Brain microvascular endothelial cell (primary cell): ENCODE data around the gene TBL1X.

Experiments
- DNase-seq: peaks from one replicate; pipeline ENCODE4 v3.0.0-alpha.2; 2020
- H3K27ac ChIP-seq: fragments of 250-450 bp; sonication (Bioruptor Pico); 2 replicates; pipeline ENCODE4 v1.5.1; 2020; ENCODE audit warnings: mild to moderate bottlenecking, moderate library complexity
- H3K27me3 ChIP-seq: fragments of 250-450 bp; sonication (Bioruptor Pico); replicated peaks from 2 replicates; pipeline ENCODE4 v1.5.1; 2020; ENCODE audit warnings: mild to moderate bottlenecking
- H3K36me3 ChIP-seq: fragments of 250-450 bp; sonication (Bioruptor Pico); replicated peaks from 2 replicates; pipeline ENCODE4 v1.5.1; 2020; ENCODE audit warnings: mild to moderate bottlenecking
- H3K4me3 ChIP-seq: 2 replicates; pipeline ENCODE4 v1.5.1; 2011; ENCODE audit warnings: low read depth, mild to moderate bottlenecking, control low read depth, low read length, moderate library complexity
- CTCF ChIP-seq: IDR thresholded peaks from 2 replicates; pipeline ENCODE4 v1.5.1; 2011; ENCODE audit warnings: low read depth, mild to moderate bottlenecking, moderate library complexity, low read length, control low read depth, inconsistent platforms; ENCODE audit errors: missing control alignments
- in situ Hi-C: cut with HindIII; loops from 2 replicates; pipeline ENCODE4 v1.10.0; 2017; ENCODE audit warnings: low sequenced_read_pairs, low pct_ligation_motif_present

TBL1X gene

GRCh38 chrX:9612146-9612505, 147.3 kb downstream of the TBL1X start:
- no peak overlapping the region for H3K27ac ChIP-seq
- TF ChIP-seq CTCF = no peak
- in situ Hi-C loops = no loop called here

DNA sequence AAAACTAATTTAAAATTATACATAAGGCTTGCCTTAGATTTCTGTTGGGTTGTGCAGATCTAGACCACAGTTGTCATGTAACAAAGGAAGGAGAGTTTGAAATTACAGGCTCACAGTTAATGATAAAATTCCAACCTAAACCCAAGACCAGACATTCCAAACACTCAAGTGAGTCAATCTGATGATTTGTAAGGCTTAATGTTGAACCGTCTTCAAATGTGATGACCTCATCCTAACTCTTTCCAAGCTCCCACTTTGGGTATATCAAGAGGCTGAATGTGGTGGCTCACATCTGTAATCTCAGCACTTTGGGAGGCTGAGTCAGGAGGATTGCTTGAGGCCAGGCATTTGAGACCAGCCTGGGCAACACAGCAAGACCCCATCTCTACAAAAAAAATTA, 149.2 kb downstream of the TBL1X start:
- no peak for TF ChIP-seq CTCF
- H3K36me3 ChIP-seq = no peaks in the 10 kb centered on the region
- no peaks in the 10 kb centered on the region for H3K27me3 ChIP-seq
- H3K27ac ChIP-seq = no peak overlapping the region
- H3K4me3 ChIP-seq = no peak overlapping the region
- peak; percentile 54 for DNase-seq
- in situ Hi-C loops = no loop called here

More at GRCh38 chrX:9612146-9612505, 147.3 kb downstream of the TBL1X start:
- Histone ChIP-seq H3K36me3 (no peaks in the 10 kb centered on the region), H3K4me3 (no peak overlapping the region), H3K27me3 (no peaks in the 10 kb centered on the region)
- no peak for DNase-seq

- TF ChIP-seq CTCF = no peak
- no peak overlapping the region for H3K27ac ChIP-seq
- H3K27me3 ChIP-seq = no peaks in the 10 kb centered on the region
- DNase-seq = no peak
- no peaks in the 10 kb centered on the region for H3K36me3 ChIP-seq
- in situ Hi-C loops = no loop called here
- no peak overlapping the region for H3K4me3 ChIP-seq
These were observed 154.3 kb downstream of the TBL1X start for GRCh38 chrX:9619133-9619532.

- no peak overlapping the region for H3K27ac ChIP-seq
- no peak for TF ChIP-seq CTCF
- no peaks in the 10 kb centered on the region for H3K36me3 ChIP-seq
- H3K27me3 ChIP-seq = no peaks in the 10 kb centered on the region
- H3K4me3 ChIP-seq = no peak overlapping the region
- in situ Hi-C loops = no loop called here
- DNase-seq = no peak
These were observed 154.7 kb downstream of the TBL1X start for GRCh38 chrX:9619581-9619980.

GRCh38 chrX:9622128-9622527, 157.3 kb downstream of the TBL1X start:
- no peak for DNase-seq
- H3K27me3 ChIP-seq = no peaks in the 10 kb centered on the region
- H3K4me3 ChIP-seq = no peak overlapping the region
- H3K27ac ChIP-seq = no peak overlapping the region
- no peaks in the 10 kb centered on the region for H3K36me3 ChIP-seq
- no peak for TF ChIP-seq CTCF
- in situ Hi-C loops = no loop called here

DNA sequence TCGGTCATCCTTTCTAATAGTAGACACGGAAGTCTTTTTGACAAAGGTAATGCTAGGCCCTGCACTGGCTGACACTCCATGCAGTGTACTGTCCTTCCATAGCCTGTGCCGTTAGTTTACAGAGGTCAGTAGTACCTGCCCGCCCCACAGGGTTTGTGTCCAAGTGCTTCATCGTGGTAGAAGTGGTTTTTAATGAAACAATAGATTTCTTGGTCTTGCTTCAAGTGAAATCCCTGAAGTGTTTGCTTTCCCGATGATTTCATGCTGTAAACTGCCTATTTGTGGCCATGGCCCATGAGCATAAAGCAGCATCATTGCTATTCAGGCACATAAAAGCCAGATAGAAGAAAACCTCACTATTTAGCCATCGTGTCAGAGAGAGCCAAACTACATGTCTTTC, 161.5 kb downstream of the TBL1X start:
- H3K27ac ChIP-seq = no peak overlapping the region
- in situ Hi-C loops = no loop called here
- no peak overlapping the region for H3K4me3 ChIP-seq
- no peaks in the 10 kb centered on the region for H3K27me3 ChIP-seq
- no peaks in the 10 kb centered on the region for H3K36me3 ChIP-seq
- TF ChIP-seq CTCF = no peak
- no peak for DNase-seq
